Measurements from ENCODE around the gene PPFIA2.
"Not testable (repeated sequence)": the region's sequence is repeated elsewhere in the genome, so short reads cannot be mapped to it uniquely, and the experiment has no call there.

PPFIA2 gene

DNA sequence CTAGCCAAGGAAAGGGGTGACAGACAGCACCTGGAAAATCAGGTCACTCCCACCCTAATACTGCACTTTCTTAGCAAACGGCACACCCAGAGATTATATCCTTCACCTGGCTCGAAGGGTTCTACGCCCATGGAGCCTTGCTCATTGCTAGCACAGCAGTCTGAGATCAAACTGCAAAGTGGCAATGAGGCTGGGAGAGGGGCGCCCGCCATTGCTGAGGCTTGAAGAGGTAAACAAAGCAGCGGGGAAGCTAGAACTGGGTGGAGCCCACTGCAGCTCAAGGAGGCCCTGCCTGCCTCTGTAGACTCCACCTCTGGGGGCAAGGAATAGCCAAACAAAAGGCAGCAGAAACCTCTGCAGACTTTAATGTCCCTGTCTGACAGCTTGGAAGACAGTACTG, 99.8 kb downstream of the PPFIA2 start:
- not testable (repeated sequence) for DNase-seq

DNA sequence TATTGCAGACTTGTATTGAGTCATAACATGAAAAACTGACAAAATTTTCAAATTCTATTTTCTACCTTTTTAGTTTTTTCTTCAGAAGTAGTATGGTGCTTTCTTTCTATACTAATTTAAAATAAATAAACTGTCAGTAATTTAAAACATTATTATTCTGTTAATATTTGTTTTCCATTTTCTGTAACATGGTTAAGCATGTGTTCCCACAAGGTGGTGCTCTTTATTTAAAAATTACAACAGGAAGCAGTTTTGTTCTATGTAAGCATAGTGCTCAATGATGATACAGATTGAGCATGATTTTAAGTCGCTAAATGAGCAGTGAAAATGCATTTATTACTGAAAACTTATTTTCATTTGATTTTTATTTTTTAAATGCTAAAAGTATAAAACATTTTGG, 114.6 kb downstream of the PPFIA2 start:
- DNase-seq: no peak

DNA sequence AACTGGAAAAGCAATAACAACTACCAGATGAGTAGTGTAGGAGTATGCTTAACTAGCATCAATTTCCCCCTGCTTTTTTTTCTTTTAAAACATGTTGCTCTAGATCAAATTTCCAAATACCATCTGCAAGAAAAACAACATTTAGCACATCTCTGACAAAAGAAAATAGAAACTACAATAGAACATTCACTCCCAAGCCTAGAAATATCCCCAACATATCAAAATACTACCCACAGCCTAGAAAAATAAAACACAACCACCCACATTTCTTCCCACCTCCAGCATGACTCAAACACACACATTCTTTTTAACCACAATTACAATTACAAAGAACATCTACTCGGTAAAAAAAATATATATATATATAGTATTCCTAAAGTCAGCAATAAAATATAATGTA, 120.0 kb downstream of the PPFIA2 start:
- DNase-seq: no peak

DNA sequence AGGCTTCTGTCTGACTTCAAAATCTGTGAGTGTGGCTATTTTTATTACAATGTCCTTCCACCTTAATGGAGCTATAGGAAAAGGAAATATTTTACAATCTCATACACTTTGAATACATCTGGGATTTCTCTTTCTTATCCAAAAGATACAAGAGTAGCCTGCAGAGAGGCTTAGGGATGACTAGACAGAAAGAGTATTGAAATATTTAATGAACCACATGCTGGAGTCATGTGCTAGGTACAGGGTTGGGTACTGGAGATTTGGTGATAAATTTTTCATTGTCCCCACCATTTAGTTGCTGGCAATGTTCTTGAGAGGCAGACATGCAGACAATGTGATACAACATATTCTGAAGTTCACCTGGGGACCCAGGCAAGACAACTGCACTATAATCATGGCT, 126.0 kb downstream of the PPFIA2 start:
- DNase-seq: no peak

DNA sequence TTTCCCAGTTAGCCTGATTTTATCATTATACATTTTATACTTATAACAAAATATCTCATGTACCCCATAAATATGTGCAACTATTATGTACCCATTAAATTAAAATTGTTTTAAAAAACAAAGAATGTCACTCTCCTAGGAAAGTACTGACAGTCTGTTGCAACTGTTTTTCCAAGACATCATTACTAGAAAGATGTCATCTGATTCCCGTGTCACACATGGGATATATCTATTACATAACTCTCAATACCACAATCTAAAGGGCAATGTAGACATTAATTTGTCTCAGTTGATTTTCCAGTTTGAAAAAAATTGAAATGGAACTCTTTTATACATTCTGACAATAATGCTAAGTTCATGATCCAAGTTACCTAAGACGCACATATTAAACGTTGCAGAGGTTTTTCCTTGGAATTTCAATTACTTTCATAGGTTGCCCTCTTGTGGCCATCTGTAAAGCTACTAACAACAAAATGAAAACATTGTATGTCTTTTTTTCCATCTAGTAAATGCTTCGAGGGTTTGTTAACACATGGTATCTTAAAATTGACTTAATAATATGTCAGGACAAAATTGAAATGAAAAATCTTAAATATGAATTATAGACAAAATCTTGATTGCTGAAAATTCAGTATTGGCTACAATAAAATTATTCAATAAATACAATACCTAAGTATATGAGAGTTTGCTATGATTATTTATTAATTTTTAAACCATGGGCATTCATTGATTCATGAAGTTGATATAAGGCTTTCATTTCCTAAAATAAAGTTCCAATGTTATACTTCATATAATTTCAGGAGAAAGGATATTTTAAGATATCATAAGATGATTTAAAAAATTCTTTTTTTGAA, 131.6 kb downstream of the PPFIA2 start:
- DNase-seq: peak; percentile 63

DNA sequence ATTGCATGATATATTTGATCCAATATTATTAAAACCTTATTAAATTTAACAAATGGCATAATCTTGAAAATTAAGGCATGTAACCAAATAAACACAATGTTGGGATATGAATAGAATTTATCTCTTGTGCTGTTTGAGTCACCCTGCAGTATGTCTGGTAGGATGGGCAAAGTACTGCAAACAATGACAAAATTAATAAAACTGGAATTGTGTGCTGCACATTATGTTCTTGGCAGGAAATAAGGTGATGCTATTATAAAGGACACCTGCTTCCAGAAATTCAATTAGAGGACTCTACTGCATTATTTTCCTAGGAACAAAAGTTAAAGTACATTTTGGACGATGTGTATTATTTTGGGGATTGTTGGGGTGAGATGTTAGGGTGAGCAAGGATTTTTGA, 132.7 kb downstream of the PPFIA2 start:
- no peak for DNase-seq

DNA sequence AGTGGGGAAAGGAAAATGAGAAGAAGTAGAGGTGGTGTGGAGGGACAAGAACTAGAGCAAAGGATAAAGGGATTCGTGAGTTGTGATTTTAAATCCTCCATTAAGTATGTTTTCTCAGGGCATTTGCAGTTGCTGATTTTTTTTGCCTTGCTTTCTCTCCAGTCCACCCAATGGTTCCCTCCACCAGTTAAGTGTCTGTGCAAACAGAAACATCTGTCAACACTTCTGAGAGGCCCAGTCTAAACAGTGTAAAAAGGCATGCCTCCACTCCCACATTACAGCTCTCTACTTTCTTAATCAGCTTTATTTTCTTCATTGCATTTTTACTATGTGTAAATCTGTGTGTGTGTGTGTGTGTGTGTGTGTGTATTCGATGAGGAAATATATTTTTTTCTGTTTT, 141.2 kb downstream of the PPFIA2 start:
- no peak for DNase-seq

DNA sequence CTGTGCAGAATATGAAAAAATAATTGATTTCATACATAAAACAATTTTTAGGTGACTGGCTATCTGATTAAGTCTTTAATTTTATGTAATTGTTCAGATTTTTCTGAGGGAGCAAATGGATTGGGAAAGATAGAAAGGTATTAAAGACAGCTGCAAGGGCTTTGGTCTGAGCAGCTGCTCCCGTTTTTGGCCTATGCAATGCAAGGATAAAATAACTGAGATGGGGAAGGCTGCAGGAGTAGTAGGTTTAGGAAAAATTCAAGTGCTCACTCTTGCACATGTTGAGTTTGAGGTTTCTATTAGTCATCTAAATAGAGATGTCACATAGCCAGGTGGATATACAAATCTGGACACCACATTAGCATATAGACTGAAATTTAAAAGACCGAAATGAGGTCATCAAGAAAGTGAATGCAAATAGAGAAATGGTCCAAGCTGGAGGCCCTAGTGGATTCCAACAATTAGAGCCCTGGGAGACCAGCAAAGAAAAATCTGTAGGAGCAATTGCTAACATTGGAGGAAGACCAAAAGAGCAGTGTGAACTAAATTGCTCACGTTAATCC, 144.0 kb downstream of the PPFIA2 start:
- DNase-seq: no peak

DNA sequence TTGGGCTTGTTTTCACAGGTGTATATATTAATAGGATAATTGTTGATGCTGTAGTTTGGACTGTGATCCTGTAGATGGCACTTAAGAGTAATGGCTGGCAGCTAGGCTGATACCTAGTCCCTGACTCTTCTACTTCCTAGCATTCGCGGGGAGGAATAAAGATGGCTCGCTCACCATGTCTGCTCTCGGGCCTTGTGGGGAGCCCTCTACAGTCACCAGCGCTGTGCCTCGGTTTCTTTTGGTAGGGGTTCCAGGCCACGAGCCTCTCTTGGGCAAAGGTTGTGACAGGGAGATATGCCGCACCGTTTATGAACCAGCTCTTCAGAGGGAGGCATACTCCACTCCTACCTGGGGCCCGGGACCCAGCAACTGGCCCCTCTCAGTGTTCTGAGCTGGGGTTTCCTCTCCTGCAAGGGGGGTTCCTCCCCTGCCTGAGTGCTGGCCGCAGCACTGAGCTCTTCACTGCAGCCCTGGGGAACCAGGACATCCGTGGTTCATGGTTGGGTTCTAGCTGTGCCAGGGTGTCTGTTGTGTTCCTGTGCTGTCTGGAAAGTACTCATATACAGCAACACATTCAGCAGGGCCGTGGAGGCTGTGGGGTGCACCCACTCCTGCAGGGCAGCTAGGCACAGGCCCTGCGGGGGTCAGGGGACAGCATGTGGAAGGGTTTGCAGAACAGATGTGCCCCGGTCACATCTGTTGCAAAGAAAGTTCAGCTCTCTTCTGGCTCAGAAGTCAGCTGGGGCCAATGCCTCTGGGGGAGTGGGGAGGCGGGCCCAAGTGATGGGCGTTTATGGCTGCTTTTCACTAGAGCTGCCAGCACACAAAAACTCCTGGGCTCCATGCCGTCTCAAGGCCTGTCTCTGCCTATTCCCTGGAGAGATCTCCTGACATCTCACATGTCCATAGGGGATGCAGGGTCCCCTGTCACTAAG, 147.9 kb downstream of the PPFIA2 start:
- no peak for DNase-seq

DNA sequence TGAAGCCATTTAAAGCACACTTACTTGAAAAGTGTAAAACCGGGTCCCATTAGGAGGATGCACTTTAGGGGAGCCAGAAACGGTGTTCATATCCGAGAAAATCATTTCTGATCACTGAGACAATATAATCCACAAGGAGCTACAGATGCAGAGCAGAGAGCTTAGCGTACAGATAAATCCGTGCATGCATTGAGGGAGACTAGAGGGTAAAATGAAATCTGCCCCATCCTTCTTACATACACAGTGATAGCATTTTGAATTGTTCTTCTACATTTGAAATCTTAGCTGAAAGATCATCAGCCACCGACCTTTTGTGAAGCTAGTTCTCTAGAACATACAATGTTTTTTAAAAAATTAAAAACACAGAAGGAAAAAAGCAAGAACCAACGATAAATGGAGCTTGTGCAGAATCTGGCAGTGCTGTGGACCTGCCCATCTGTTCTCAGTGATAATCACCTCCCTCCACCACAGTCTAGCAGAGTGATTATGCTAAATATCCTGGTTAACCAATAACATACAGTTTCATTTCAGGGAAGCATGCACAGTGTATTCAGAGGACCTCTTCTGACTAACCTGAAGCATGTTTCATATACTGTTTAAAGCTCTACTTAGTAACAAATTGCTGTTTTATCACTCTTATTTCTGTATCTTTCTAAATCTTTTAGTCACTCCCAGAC, 161.1 kb downstream of the PPFIA2 start:
- no peak for DNase-seq

DNA sequence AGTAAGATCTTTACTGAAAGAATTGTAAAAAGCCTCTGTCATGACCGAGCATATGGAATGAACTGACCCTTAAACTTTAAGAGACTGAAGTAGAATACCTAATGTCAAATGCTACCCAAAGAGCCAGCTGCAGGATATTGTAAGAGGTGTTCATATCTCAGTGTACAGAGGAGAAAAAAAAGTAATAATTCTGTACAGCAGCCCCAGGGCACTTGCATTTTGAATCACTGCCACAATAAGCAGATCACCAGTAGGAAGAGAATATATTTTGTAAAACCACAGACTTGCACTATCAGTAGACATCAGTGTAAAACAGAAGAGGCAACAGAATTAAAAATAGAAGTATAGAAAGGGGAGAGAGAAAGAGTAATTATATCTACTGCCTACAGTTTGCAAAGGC, 162.6 kb downstream of the PPFIA2 start:
- no peak for DNase-seq

DNA sequence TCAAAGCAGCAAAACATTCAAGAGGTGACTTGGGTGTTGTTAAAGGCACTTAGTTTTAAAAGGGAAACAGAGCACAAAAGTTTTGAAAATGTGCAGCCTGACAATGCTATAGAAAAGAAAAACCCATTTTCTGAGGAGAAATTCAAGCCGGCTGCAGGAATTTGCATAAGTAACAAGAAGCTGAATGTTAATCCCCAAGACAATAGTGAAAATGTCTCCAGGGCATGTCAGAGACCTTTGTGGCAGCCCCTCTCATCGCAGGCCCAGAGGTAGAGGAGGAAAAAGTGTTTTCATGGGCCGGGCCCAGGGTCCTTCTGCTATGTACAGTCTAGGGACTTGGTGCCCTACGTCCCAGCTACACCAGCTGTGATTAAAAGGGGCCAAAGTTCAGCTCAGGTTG, 167.9 kb downstream of the PPFIA2 start:
- DNase-seq: no peak

DNA sequence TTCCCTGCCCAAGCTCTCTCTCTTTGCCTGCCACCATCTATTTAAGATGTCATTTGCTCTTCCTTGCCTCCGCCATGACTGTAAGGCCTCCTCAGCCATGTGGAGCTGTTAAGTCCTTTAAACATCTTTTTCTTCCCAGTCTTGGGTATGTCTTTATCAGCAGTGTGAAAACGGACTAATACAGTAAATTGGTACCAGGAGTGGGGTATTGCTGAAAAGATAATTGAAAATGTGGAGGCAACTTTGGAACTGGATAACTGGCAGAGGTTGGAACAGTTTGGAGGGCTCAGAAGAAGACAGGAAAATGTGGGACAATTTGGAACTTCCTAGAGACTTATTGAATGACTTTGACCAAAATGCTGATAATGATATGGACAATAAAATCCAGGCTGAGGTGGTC, 168.4 kb downstream of the PPFIA2 start:
- DNase-seq: not testable (repeated sequence)

DNA sequence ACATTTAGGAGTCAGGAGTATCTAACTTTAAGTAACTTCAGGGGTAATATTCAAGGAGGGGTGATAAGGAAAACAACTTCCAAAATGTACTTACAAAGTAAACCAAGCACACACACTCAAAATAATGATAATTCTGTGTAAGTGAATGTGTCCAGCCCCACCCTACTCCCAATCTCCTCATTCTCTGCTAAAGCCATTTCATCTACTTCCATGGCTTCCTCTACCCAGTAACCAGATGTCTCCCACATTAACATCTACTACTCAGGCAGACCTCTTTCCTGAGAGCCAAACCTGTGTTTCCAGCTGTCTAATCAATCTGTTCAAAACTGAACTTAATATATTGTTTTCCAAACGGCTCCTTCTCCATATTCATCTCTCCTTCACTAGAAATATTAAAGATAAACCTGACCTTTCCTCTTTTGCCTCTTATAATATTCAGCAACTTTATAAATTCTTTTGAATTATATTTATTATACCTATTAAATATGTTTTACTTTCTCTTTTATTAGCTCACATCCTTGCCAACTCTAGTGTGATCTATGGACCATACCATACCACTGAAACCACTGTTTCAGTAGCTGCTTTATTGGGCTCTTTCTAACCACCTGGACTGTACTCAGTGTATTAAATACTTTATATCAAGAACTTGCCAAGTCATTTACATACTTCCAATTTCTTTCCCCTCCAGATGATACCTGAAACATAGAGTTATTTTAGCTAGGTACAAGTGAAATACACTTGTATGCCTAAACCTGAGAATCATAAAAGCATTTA, 170.7 kb downstream of the PPFIA2 start:
- no peak for DNase-seq

DNA sequence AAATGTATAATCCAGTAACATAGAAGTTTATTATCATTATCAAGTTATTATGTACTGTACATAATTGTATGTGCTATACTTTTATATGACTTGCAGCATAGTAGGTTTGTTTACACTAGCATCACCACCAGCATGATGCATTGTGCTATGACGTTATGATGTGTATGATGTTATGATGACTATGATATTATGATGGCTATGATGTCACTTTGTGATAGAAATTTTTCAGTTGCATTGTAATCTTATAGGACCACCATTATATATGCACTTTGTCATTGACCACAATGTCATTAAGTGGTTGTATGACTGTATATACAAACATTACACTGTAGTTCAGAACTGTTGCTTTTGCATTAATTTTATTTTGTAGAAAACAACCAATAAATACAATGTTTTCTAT, 173.4 kb downstream of the PPFIA2 start:
- DNase-seq: no peak

DNA sequence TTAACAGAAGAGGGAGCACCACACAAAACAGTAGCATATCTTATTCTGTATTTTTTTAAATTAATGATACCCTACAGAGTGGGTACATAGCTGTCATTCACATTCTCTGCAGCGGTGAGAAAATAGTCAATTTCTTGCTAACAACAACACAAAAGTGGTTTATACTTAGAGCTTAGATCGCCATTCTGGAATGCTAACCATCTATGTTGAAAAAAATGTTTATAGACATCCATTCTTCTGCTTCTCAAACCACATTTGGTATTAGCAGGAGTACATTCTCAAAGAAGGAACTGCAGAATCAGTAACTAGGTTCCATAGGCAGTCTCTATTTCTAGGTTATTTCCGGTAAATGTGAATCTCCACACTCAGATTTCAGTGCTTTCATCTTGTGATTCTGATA, 185.9 kb downstream of the PPFIA2 start:
- DNase-seq: no peak

DNA sequence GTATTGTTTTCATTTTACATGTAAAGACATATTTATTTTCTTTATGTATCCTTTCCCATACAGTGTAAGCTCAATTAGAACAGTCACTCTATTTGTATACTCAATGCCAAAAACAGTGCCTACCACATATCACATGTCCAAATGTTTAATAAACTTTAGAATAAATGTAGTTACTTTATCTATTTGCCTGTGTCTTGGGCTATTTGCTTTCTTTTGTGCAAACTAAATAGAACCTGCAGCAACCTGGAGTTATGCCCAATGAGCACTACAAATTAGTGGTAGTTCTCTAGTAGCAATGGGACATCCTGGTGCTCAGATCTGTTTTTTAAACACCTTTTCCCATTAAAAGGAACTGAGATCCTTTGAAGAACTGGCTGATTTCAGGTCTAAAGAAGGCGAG, 186.7 kb downstream of the PPFIA2 start:
- no peak for DNase-seq

DNA sequence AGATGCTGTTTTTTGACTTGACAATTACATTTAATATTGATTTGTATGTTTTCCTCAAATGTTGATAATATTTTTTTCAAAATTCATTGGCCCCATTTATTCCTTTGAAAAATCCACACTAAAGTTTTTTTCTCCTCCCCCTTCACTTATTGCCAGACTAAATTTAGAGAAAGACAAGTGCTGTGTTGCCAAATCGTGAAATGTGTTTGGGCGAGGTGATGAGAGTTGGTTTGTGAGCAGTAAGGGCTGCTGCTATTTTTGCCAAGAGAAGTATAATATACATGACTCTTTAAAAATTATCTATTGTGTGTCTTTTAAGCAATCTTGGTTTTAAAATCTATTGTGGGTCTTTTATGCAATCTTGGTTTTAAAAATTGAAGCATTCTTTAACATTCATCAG, 188.9 kb downstream of the PPFIA2 start:
- DNase-seq: no peak

DNA sequence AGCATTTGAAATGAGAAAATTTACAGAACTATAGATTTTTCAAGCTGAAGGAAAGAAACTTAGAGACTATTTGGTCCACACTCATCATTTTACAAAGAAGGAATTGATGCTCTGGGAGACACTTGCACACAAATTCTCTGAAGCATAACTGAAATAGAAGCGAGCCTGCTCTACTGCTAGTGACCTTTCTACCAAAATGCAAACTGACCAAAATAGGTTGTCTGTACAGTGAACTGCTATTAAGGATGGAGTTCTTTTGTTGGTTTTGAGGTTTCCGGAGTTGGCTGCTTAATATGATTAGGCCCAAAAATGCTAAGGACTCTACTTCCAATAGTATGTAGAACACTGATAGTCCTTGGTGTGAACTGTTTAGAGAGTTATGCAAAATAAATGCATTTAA, 194.9 kb downstream of the PPFIA2 start:
- DNase-seq: no peak

DNA sequence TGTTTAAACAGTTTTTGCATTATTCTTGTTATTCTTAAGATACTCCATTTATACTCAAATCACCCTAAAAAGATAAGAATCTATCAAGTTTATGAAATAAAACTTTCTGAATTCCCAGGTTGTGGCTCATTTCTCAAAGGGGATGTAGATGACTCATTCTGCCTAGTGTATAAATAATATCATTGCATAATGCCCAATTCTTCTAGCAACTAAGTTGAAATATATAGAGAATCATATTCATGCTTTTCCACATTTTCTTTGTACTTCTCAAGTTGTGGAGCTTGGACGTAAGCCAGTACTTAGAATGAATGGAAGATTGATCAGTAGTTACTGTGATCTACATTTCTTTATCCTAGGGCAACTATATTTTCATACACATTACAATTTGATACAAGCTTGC, 201.1 kb downstream of the PPFIA2 start:
- no peak for DNase-seq

DNA sequence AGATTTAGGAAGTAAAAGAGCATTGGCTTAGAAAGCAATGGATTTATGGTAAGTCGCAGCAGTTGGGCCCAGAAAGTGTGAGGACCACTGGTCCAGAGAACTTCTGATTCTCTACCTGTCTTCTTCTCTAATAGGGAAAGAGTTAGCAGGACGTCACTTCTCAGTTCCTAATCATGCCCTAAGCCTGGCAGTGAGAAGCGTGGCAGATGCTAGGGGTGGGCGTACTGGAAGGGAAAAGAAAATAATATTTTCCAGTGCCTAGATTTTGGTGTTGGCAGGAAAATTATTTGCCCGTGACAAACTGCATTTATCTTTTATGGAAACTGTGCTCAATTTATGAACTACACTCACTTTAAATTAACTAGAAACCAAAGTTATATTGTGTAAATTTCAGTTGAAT, 212.3 kb downstream of the PPFIA2 start:
- DNase-seq: no peak

DNA sequence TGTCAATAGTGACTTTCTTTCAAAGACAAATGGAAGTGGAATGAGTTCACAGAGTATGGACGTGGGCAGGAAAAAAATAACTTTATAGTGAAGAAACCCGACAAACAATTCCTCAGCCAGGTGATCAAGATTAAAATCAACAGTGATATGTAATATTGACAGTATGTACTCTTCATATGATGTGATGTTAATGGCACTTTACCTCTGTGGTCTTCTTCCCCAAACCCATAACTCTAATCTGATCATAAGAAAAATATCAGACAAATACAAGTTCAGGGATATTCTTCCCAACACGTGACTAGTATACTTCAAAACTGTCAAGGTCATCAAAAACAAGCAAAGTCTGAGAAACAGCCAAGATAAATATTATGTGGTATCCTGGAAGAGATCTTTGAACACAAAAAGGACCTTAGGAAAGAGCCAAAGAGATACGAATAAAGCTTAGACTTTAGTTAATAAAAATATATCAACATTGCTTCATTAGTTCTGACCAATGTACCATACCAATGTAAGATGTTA, 215.5 kb downstream of the PPFIA2 start:
- DNase-seq: no peak

Measured in amniotic stem cell (primary cell).